Bronchial epithelial cell (primary cell): ENCODE data around the gene VGLL4. TPM values are rescaled to one million over a fixed set of nuclear protein-coding genes. Genes with fewer than 3 reads are reported as not detected.

Experiments used
- DNase-seq: peaks from one replicate; pipeline ENCODE4 v3.0.0-alpha.2; 2010; ENCODE audit warnings: low read depth
- FAIRE-seq: peaks from 2 replicates; lab custom pipeline; 2011; peaks lifted over from hg19 to GRCh38; lab: Jason Lieb, UNC
- H3K27me3 ChIP-seq: 2 replicates; pipeline ENCODE4 v1.5.1; 2011; ENCODE audit warnings: low read length; ENCODE audit not compliant: control insufficient read depth, insufficient read depth
- H3K36me3 ChIP-seq: 2 replicates; pipeline ENCODE4 v1.5.1; 2011; ENCODE audit warnings: low read length; ENCODE audit not compliant: control insufficient read depth, insufficient read depth
- H3K4me3 ChIP-seq: 2 replicates; pipeline ENCODE4 v1.5.1; 2011; ENCODE audit warnings: mild to moderate bottlenecking, low read depth, low read length, control low read depth
- CTCF ChIP-seq: IDR thresholded peaks from 2 replicates; pipeline ENCODE4 v1.5.1; 2011; ENCODE audit warnings: mild to moderate bottlenecking, moderate library complexity, low read length, control low read depth, inconsistent platforms; ENCODE audit not compliant: insufficient read depth, severe bottlenecking
- total RNA-seq: library from RNA; depleted of rRNA; stranded (reverse); fragments of >200 nt; gene quantifications from 2 replicates; pipeline ENCODE4 v1.2.1, GENCODE V29; 2014

The VGLL4 gene
- total RNA-seq, 1 donor from 2014 or later: 32.6 TPM

DNA sequence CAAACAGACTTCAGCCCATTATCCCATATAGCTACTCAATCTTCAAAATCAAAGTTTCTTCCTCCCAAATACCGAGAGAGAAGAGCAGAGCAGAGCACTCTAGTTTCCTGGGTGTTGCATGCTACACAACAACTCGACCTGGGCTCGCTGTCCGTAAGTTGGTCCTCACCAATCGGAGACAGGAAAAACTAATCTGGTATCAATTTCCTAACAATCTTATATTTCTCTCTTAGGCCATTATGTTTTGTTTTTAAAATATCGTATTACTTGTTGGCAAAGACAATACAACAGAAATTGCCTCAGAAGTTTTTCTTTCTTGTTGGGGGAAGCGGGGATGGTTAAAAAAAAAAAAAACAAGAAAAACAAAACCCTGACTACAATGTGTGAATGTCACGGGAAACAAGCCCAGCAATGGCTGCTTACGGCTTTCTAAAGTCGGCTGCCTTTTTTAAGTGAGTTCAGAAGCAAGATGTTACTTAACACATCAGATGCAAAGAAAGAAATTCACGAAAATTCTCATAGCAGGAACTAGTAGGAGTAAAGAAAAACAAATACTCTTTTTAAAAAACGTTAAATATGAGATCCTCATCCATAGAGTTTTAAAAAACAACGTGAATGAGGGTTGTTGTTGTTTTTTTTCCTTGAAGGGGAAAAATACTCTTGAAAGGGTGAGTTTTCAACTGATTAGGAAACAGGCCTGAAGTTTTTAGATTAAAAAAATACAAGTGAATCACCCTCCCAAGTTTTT is 1.9 kb downstream of the VGLL4 start:
- Histone ChIP-seq H3K27me3 (no peaks in the 10 kb centered on the region), H3K36me3 (peaks cover 1% of the 10 kb centered on the region), H3K4me3 (peak overlapping the region; percentile 56)
- DNase-seq: peak; percentile 37
- no peak for FAIRE-seq
- no peak for TF ChIP-seq CTCF

- Histone ChIP-seq H3K27me3 (no peaks in the 10 kb centered on the region), H3K4me3 (no peak overlapping the region), H3K36me3 (peaks cover 1% of the 10 kb centered on the region)
- no peak for FAIRE-seq
- no peak for DNase-seq
- TF ChIP-seq CTCF: no peak
Observed at GRCh38 chr3:11641316-11641682, 2.4 kb downstream of the VGLL4 start.

DNA sequence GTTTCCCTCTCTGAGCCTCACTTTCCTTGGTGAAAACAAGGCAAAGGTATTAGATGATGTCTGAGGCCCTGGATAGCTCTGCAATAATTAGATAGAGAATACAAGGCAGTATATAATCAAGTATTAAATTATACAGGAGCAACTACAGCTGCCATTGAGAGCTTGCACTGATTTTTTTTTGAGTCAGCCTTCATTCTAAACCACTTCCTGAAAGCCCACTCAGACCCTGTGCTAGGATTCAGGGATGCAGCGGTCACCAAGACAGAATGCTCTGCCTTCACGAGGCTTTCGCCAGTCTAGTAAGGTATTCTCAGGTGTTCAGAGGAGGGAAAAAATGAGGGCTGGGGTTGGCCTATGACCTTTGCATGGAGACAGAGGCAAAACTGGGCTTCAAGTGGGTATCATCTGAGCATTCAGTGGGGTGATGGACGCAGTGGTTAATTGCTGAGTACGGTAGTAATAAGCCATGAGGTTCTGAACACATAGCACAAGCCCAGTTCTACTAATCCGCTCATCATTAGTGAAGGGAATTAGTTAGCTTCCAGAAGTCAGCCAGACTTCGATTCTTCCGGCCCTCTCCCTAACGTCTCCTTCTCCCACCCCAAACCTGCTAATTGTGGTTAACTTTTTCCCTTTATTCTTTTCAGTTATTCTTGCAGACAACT is 3.6 kb downstream of the VGLL4 start:
- TF ChIP-seq CTCF: no peak
- FAIRE-seq: no peak
- DNase-seq: no peak

DNA sequence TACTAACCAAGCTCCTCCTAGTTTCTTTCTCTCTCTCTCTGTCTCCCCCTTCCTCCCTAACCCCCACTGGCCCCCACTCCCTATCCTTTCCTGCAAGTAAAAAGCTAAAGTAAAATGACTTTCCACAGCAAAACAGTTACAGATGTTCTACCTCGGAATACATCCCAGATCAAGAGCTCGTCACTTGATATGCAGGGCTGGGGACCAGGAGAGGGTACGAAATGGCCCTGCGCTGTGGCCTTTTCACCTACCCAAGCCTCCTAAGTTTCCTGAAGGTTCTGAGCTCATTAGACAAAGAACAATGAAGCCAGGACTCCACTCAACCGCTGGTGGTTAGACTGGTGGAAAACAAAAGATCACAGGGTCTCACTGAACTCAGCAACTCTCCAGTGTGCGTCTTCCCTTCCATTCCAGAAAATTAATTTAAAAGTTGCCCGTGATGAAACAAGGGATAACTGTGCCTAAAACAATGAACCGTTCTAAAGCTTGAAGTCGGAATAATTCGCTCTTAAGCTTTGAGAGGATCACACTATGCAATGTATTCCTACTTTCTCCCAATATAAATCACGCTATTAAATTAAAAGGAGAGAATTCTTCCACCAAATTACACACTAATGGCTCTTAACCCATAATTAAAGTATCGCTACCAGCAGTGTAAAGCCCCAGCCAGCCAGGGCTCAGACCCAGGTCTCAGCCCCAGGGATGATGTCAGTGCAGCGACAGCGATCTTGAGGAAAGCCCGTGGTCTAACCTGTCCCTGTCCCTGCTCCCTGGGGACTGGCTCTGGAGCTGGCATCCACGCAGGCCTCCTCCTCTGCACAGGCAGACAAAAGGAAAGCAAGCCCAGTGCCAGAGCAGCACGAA is 5.0 kb downstream of the VGLL4 start:
- TF ChIP-seq CTCF: no peak
- FAIRE-seq (no peak), DNase-seq (no peak)
- Histone ChIP-seq H3K4me3 (no peak overlapping the region), H3K36me3 (peaks cover 1% of the 10 kb centered on the region), H3K27me3 (no peaks in the 10 kb centered on the region)

More for the DNA sequence above, 3.6 kb downstream of the VGLL4 start:
- Histone ChIP-seq H3K27me3 (no peaks in the 10 kb centered on the region), H3K4me3 (no peak overlapping the region), H3K36me3 (peaks cover 1% of the 10 kb centered on the region)

DNA sequence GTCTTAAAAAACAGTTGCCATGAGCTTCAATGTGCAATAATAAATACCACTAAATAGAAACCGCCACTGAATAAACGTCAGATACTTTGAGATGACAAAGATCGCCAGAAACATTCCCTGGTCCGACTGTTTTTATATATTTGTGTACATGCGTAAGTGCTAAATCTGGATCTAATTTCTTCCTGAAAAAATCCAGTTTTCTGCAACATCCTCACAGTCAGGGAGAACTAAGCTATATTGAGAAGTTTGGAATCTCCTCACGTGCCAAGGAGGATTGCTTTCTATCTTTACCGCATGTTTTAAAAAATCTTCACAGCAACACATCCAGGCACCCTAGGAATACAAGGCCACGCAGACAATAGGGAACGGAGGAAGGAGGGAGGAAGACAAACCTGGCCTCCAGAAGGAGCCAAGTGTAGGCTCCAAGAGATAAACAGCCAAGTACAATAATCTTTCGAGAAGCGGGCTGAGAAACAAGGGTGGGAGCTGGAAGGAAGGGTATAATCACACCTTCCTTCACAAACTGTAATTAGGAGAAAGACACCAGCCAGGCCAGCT is 5.7 kb downstream of the VGLL4 start:
- Histone ChIP-seq H3K27me3 (no peaks in the 10 kb centered on the region), H3K4me3 (no peak overlapping the region), H3K36me3 (peaks cover 1% of the 10 kb centered on the region)
- no peak for TF ChIP-seq CTCF
- no peak for DNase-seq
- no peak for FAIRE-seq
